ENCODE results near the gene SLC16A1. TPM values are rescaled to one million over a fixed set of nuclear protein-coding genes. Genes with fewer than 3 reads are reported as not detected.
A peak's percentile ranks its signal among the peaks of the same experiment; 100 is the strongest.
"Not testable (repeated sequence)": the region's sequence is repeated elsewhere in the genome, so short reads cannot be mapped to it uniquely, and the experiment has no call there.

SLC16A1 gene, protein sequence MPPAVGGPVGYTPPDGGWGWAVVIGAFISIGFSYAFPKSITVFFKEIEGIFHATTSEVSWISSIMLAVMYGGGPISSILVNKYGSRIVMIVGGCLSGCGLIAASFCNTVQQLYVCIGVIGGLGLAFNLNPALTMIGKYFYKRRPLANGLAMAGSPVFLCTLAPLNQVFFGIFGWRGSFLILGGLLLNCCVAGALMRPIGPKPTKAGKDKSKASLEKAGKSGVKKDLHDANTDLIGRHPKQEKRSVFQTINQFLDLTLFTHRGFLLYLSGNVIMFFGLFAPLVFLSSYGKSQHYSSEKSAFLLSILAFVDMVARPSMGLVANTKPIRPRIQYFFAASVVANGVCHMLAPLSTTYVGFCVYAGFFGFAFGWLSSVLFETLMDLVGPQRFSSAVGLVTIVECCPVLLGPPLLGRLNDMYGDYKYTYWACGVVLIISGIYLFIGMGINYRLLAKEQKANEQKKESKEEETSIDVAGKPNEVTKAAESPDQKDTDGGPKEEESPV
- total RNA-seq, result 10 to 100 TPM; 75.3 to 75.8 TPM
- polyA plus RNA-seq, result 12.4 TPM

DNA sequence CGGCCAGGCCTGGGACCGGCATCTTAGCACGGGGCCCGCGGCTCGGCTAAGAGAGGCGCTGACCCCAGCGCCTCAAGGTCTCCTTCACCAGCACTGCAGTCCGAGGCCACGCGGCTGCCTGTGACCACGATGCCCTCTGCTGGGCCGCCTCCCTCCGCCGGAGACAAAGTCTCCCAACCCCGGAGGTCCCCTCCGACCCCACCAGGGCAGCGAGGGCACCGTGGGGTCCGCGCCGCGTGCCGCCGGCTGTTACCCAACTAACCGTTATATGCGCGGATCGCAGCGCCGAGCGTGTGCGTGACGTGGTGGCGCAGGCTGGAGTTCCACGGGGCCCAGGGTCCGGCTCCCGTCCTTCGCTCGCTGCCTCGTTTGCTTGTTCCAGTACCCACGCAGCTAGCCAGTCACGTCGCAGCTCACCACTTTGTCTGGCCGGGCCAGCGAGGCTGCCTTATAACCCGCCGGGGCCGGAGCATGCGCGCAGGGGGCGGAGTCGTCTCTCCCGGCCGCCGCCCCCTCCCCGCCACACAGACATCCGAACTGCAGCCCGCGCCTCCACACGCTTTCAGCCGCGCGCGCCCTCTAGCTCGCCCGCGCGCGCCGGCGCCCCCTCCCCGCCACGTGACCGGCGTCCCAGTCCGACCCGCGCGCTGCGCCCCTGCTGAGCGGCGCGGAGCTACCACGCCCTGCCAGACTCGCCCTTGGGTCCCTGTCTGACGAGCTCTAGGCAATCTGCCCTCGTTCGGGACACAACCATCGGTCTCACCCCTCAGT, at the start of gene SLC16A1:
TSS of gene SLC16A1 (minus strand) at position 424 of the 771 bp plus-strand sequence. CDS start 26,888 bp downstream, outside the sequence.
- POLR2A ChIA-PET, result no interaction called here
- Histone ChIP-seq H3K4me1 (ENCODE audit: insufficient read depth, low read length) (peaks cover 32% of the 10 kb centered on the region), H3K36me3 (ENCODE audit: insufficient read depth, low read length) (no peaks in the 10 kb centered on the region), H3K4me3 (ENCODE audit: low read length) (peak within 1 kb of the TSS; percentile 76), H3K27me3 (ENCODE audit: insufficient read depth, low read length, poor library complexity, severe bottlenecking) (no peaks in the 10 kb centered on the region), H3K9me3 (ENCODE audit: low read length) (no peaks in the 10 kb centered on the region), H3K27ac (ENCODE audit: low read depth, low read length) (peak within 1 kb of the TSS; percentile 92)
- CTCF ChIA-PET, result interaction anchor here (1.0 to 2.6 kb wide), 4 partner anchors 11 to 236 kb away, joined by 3 to 15 read pairs (median 7); partner anchors contain the start of gene LRIG2
- H3K36me3 Mint-ChIP-seq, result peaks cover 0 to 23% (median 3%) of the 10 kb centered on the region in 3 donors
- H3K27me3 Mint-ChIP-seq, result no peaks in the 10 kb centered on the region
- H3K4me3 Mint-ChIP-seq, result peak within 1 kb of the TSS; percentile 90 to 100 (median 99)
- H3K27ac Mint-ChIP-seq, result peak within 1 kb of the TSS; percentile 43 to 99 (median 95)
- peaks cover 0 to 2% (median 0%) of the 10 kb centered on the region in 5 donors for H3K9me3 Mint-ChIP-seq
- H3K4me1 Mint-ChIP-seq, result peaks cover 53 to 70% (median 70%) of the 10 kb centered on the region in 3 donors
- DNase-seq, result peak; percentile 83 to 89 (median 84)

DNA sequence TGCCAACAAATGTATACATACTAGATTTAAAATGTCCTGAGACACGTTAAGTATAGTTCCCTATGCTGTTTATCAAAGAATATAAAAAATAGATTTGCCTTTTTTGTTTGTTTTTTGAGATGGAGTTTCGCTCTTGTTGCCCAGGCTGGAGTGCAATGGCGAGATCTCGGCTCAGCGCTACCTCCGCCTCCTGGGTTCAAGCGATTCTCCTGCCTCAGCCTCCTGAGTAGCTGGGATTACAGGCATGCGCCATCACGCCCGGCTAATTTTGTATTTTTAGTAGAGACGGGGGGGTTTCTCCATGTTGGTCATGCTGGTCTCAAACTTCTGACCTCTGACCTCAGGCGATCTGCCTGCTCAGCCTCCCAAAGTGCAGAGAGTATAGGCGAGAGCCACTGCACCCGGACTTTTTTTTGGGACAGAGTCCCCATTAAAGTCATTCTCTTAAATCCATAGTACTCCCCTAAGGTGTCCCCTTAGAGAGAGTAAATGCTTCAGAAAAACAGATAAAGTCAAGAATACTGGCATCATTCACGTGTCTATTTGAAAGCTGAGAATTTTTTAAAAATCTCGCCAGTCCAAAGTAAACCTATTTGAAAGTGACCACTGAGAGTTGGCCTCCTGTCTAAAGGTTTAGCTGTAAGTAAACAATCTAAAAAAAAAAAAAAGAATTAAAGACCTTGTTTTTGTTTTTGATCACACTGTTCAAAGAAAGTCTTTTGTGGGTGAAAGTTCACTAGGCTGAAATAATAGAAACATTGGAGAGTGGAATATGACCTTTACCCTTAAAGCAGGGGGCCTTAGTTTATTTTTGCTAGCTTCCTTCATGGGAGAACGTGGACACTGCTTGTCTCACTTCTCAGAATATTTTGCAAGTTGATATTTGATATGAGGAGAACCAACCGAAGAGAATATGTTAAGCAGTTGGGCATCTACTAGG, 48.0 kb upstream of the SLC16A1 start:
- peak overlapping the region in 2 of 8 donors; percentile 29 to 36 for H3K27ac Mint-ChIP-seq
- CTCF ChIA-PET, result no interaction called here

DNA sequence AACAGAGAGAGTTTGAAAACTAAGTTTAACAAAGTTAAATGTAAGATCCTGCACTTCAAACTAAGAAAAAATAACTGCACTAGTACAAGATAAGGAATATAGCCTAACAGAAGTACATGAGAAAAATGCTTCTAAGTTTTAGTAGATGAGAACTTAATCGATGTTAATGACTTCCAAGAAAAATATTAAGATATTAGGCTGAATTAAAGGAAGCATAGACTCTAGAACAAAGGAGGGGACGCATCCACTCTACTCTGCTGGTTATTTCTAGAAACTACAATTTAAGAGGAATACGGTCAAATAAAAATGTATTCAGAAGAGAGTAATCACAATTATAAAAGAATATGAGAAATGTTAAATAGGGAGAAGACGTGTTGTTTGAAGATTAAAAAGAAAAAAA, 46.3 kb upstream of the SLC16A1 start:
- no peaks in the 10 kb centered on the region for H3K4me1 ChIP-seq (ENCODE audit: insufficient read depth, low read length)
- Mint-ChIP-seq H3K9me3 (no peaks in the 10 kb centered on the region), H3K27ac (no peak overlapping the region), H3K4me1 (peaks cover 0 to 2% (median 0%) of the 10 kb centered on the region in 3 donors), H3K4me3 (no peak overlapping the region), H3K36me3 (peaks cover 4 to 47% (median 17%) of the 10 kb centered on the region in 3 donors), H3K27me3 (no peaks in the 10 kb centered on the region)
- H3K27me3 ChIP-seq (ENCODE audit: insufficient read depth, low read length, poor library complexity, severe bottlenecking), result no peaks in the 10 kb centered on the region
- H3K27ac ChIP-seq (ENCODE audit: low read depth, low read length), result no peak overlapping the region
- H3K9me3 ChIP-seq (ENCODE audit: low read length), result no peaks in the 10 kb centered on the region
- H3K4me3 ChIP-seq (ENCODE audit: low read length), result no peak overlapping the region
- ChIA-PET POLR2A (no interaction called here), CTCF (no interaction called here)
- DNase-seq, result no peak
- H3K36me3 ChIP-seq (ENCODE audit: insufficient read depth, low read length), result no peaks in the 10 kb centered on the region

More for the DNA sequence above, 48.0 kb upstream of the SLC16A1 start:
- H3K27me3 Mint-ChIP-seq, result no peaks in the 10 kb centered on the region
- H3K36me3 Mint-ChIP-seq, result peaks cover 4 to 42% (median 19%) of the 10 kb centered on the region in 3 donors
- H3K9me3 Mint-ChIP-seq, result no peaks in the 10 kb centered on the region
- POLR2A ChIA-PET, result no interaction called here
- Histone ChIP-seq H3K27ac (ENCODE audit: low read depth, low read length) (no peak overlapping the region), H3K27me3 (ENCODE audit: insufficient read depth, low read length, poor library complexity, severe bottlenecking) (no peaks in the 10 kb centered on the region), H3K4me1 (ENCODE audit: insufficient read depth, low read length) (no peaks in the 10 kb centered on the region), H3K9me3 (ENCODE audit: low read length) (no peaks in the 10 kb centered on the region), H3K4me3 (ENCODE audit: low read length) (no peak overlapping the region), H3K36me3 (ENCODE audit: insufficient read depth, low read length) (no peaks in the 10 kb centered on the region)
- no peak for DNase-seq
- H3K4me3 Mint-ChIP-seq, result no peak overlapping the region
- H3K4me1 Mint-ChIP-seq, result peaks cover 0 to 3% (median 0%) of the 10 kb centered on the region in 3 donors

DNA sequence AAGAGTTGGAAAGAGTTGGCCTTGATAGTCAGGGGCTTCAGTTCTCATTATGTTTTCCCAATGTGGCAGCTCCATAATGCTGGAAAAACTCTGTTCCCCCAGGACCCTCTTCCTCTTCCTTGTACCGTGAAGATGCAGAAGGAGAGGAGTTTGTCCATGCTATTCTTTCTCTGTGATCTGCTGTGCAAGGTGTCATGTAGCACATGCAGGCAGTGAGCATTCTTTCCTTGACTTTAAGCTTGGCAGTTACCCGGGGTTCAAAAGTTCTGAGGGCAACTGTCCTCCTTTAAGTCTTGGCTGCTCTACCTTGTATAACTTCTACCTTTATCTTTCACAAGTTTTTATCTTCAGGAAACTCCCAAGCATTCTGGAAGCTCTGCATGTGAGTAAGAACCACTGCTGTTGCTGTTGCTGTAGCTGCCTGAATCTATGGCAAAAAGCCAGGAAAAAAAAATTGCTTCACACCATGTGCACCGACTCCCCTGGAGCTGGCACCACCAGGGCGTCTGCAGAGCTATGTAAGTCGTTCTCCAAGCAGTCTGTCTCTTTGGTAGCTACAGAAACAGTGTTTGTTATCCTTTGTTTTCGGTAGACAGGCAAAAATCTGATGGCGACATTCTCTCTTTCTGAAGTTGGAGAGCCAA, 42.7 kb upstream of the SLC16A1 start:
- no peaks in the 10 kb centered on the region for H3K9me3 Mint-ChIP-seq

DNA sequence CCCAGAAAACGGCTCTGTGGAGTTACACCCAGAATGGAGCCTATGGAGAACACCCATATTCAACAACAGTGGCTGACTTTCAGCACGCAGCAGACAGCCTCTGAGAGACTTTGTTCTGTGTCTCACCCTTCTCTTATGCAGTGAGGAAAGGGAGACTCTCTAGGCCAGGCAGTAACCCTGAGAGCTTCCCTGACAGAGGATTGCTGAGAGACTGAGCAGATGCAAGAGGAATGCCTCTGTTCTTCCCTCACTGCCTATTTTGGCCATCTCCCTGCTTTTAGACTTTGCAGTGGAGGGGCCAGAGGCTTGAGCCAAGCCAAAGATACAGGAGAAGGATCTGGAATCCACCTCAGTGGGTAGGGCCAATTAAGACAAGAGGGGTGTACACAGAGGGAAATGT, 41.8 kb upstream of the SLC16A1 start:
- H3K4me1 Mint-ChIP-seq, result no peaks in the 10 kb centered on the region
- peak overlapping the region in 2 of 8 donors; percentile 11 to 34 for H3K27ac Mint-ChIP-seq
- Histone ChIP-seq H3K9me3 (ENCODE audit: low read length) (no peaks in the 10 kb centered on the region), H3K4me1 (ENCODE audit: insufficient read depth, low read length) (no peaks in the 10 kb centered on the region), H3K4me3 (ENCODE audit: low read length) (no peak overlapping the region), H3K27me3 (ENCODE audit: insufficient read depth, low read length, poor library complexity, severe bottlenecking) (no peaks in the 10 kb centered on the region), H3K27ac (ENCODE audit: low read depth, low read length) (no peak overlapping the region), H3K36me3 (ENCODE audit: insufficient read depth, low read length) (no peaks in the 10 kb centered on the region)
- peaks cover 4 to 37% (median 14%) of the 10 kb centered on the region in 3 donors for H3K36me3 Mint-ChIP-seq
- H3K9me3 Mint-ChIP-seq, result no peaks in the 10 kb centered on the region
- no peaks in the 10 kb centered on the region for H3K27me3 Mint-ChIP-seq
- no peak overlapping the region for H3K4me3 Mint-ChIP-seq
- DNase-seq, result no peak
- ChIA-PET CTCF (no interaction called here), POLR2A (no interaction called here)

More for the DNA sequence above, 42.7 kb upstream of the SLC16A1 start:
- CTCF ChIA-PET, result no interaction called here
- Histone ChIP-seq H3K27ac (ENCODE audit: low read depth, low read length) (no peak overlapping the region), H3K36me3 (ENCODE audit: insufficient read depth, low read length) (no peaks in the 10 kb centered on the region), H3K4me3 (ENCODE audit: low read length) (no peak overlapping the region), H3K4me1 (ENCODE audit: insufficient read depth, low read length) (no peaks in the 10 kb centered on the region), H3K9me3 (ENCODE audit: low read length) (no peaks in the 10 kb centered on the region), H3K27me3 (ENCODE audit: insufficient read depth, low read length, poor library complexity, severe bottlenecking) (no peaks in the 10 kb centered on the region)
- no peaks in the 10 kb centered on the region for H3K4me1 Mint-ChIP-seq
- H3K4me3 Mint-ChIP-seq, result no peak overlapping the region
- POLR2A ChIA-PET, result no interaction called here
- H3K27me3 Mint-ChIP-seq, result no peaks in the 10 kb centered on the region
- peaks cover 4 to 44% (median 14%) of the 10 kb centered on the region in 3 donors for H3K36me3 Mint-ChIP-seq
- peak overlapping the region in 2 of 8 donors; percentile 8 to 43 for H3K27ac Mint-ChIP-seq
- DNase-seq, result no peak

DNA sequence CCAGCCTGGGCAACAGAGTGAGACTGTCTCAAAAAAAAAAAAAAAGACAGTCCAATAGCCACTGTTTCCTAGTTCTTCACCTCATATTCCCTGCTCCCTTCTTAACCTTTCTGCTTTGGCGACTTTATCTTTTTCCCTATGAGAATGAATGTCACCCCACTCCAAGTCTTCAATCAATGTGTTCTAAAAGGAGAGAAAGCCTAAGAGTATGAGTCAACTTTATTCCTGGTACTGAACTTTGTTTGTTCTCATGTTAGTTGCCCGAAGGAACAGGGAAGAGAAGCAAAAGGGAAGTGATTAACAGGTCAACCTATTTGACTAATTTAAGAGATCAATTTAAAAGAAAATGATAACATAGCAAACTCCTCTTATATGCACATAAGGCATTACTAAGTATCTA, 39.9 kb upstream of the SLC16A1 start:
- peaks cover 0 to 30% (median 17%) of the 10 kb centered on the region in 3 donors for H3K36me3 Mint-ChIP-seq
- POLR2A ChIA-PET, result no interaction called here

DNA sequence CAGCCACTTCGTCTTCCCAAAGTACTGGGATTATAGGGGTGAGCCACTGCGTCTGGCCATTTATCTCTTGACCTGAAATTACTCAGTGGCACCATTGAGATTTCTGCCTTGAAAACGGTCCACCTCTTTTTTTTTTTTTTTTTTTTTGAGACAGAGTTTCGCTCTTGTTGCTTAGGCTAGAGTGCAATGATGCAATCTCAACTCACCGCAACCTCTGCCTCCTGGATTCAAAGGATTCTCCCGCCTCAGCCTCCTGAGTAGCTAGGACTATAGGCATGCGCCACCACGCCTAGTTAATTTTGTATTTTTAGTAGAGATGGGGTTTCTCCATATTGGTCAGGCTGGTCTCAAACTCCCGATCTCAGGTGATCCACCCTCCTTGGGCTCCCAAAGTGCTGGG, 39.0 kb upstream of the SLC16A1 start:
- CTCF ChIA-PET; H3K4me3 Mint-ChIP-seq; H3K4me3 ChIP-seq (ENCODE audit: low read length): not testable (repeated sequence)

More for the DNA sequence above, 39.9 kb upstream of the SLC16A1 start:
- Mint-ChIP-seq H3K27ac (peak overlapping the region in 1 of 8 donors; percentile 9), H3K27me3 (no peaks in the 10 kb centered on the region), H3K4me1 (no peaks in the 10 kb centered on the region), H3K4me3 (no peak overlapping the region), H3K9me3 (no peaks in the 10 kb centered on the region)
- Histone ChIP-seq H3K36me3 (ENCODE audit: insufficient read depth, low read length) (no peaks in the 10 kb centered on the region), H3K4me3 (ENCODE audit: low read length) (no peak overlapping the region), H3K27ac (ENCODE audit: low read depth, low read length) (no peak overlapping the region), H3K4me1 (ENCODE audit: insufficient read depth, low read length) (no peaks in the 10 kb centered on the region), H3K9me3 (ENCODE audit: low read length) (no peaks in the 10 kb centered on the region), H3K27me3 (ENCODE audit: insufficient read depth, low read length, poor library complexity, severe bottlenecking) (no peaks in the 10 kb centered on the region)
- no peak for DNase-seq
- CTCF ChIA-PET, result no interaction called here

More for the DNA sequence above, 39.0 kb upstream of the SLC16A1 start:
- Mint-ChIP-seq H3K27ac (peak overlapping the region in 1 of 8 donors; percentile 33), H3K36me3 (peaks cover 0 to 25% (median 11%) of the 10 kb centered on the region in 3 donors)
- POLR2A ChIA-PET; H3K9me3 Mint-ChIP-seq; DNase-seq; H3K27me3 Mint-ChIP-seq; H3K4me1 ChIP-seq (ENCODE audit: insufficient read depth, low read length); H3K9me3 ChIP-seq (ENCODE audit: low read length); H3K27ac ChIP-seq (ENCODE audit: low read depth, low read length); H3K4me1 Mint-ChIP-seq; H3K27me3 ChIP-seq (ENCODE audit: insufficient read depth, low read length, poor library complexity, severe bottlenecking); H3K36me3 ChIP-seq (ENCODE audit: insufficient read depth, low read length): not testable (repeated sequence)

Measured in CD8-positive, alpha-beta memory T cell (primary cell).